Stomach (tissue), 4 donors: ENCODE measurements around the gene CCDC28B.

Experiments
- EP300 ChIP-seq: sonication (generic); formaldehyde crosslinking; IDR thresholded peaks from one replicate; pipeline ENCODE4 v1.6.1; 2017; ENCODE audit warnings: antibody characterized with exemption
- POLR2A ChIP-seq, 4 donors: fragments of 450-650 bp; IDR thresholded peaks; one replicate each; pipeline ENCODE4 v1.6.1; 2016; ENCODE audit warnings: antibody characterized with exemption in 4 of 4, control low read depth in 2 of 4, mild to moderate bottlenecking in 1 of 4, moderate library complexity in 1 of 4
- POLR2AphosphoS5 ChIP-seq, 3 donors: sonication (generic); formaldehyde crosslinking; IDR thresholded peaks; one replicate each; pipeline ENCODE4 v1.6.1; 2016; ENCODE audit warnings: antibody characterized with exemption in 3 of 3
- TF ChIP-seq, protein P1 (sequence below), 7 experiments: fragments of 450-650 bp in 4 of 7; fragments of 200-600 bp in 3 of 7; sonication (generic) in 3 of 7; IDR thresholded peaks; one replicate each; pipeline ENCODE4 v1.5.1; 2016 to 2019; ENCODE audit warnings: antibody characterized with exemption in 7 of 7, control low read depth in 2 of 7, mild to moderate bottlenecking in 1 of 7

DNA sequence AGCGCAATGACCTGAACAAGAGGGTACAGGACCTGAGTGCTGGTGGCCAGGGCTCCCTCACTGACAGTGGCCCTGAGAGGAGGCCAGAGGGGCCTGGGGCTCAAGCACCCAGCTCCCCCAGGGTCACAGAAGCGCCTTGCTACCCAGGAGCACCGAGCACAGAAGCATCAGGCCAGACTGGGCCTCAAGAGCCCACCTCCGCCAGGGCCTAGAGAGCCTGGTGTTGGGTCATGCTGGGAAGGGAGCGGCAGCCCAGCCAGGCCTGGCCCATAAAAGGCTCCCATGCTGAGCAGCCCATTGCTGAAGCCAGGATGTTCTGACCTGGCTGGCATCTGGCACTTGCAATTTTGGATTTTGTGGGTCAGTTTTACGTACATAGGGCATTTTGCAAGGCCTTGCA lies 5.4 kb upstream of the CCDC28B start:
- TF ChIP-seq, protein P1, sequence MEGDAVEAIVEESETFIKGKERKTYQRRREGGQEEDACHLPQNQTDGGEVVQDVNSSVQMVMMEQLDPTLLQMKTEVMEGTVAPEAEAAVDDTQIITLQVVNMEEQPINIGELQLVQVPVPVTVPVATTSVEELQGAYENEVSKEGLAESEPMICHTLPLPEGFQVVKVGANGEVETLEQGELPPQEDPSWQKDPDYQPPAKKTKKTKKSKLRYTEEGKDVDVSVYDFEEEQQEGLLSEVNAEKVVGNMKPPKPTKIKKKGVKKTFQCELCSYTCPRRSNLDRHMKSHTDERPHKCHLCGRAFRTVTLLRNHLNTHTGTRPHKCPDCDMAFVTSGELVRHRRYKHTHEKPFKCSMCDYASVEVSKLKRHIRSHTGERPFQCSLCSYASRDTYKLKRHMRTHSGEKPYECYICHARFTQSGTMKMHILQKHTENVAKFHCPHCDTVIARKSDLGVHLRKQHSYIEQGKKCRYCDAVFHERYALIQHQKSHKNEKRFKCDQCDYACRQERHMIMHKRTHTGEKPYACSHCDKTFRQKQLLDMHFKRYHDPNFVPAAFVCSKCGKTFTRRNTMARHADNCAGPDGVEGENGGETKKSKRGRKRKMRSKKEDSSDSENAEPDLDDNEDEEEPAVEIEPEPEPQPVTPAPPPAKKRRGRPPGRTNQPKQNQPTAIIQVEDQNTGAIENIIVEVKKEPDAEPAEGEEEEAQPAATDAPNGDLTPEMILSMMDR (IDR thresholded peaks at IDR 0.05) = no peak
- TF ChIP-seq POLR2A (IDR thresholded peaks at IDR 0.05) = no peak
- no peak for TF ChIP-seq EP300
- TF ChIP-seq POLR2AphosphoS5 (IDR thresholded peaks at IDR 0.05) = no peak
